CD4-positive, alpha-beta memory T cell (primary cell): Measurements from ENCODE around the gene HAND1. TPM values are rescaled to one million over a fixed set of nuclear protein-coding genes. Genes with fewer than 3 reads are reported as not detected.
A peak's percentile ranks its signal among the peaks of the same experiment; 100 is the strongest.
"Not testable (repeated sequence)": the region's sequence is repeated elsewhere in the genome, so short reads cannot be mapped to it uniquely, and the experiment has no call there.

ENCODE experiments used
- CTCF ChIA-PET: fragments of 350-600 bp; sonication (Branson Sonifier 250); formaldehyde crosslinking; loops from one replicate; lab custom pipeline; 2021; ENCODE audit warnings: inconsistent platforms; ENCODE audit not compliant: partially characterized antibody; lab: Charles Lee
- POLR2A ChIA-PET: fragments of 350-600 bp; sonication (Branson Sonifier 250); formaldehyde crosslinking; loops from one replicate; lab custom pipeline; 2021; ENCODE audit not compliant: partially characterized antibody; lab: Charles Lee
- DNase-seq, 5 donors: peaks; one replicate each; pipeline versions ENCODE4 v3.0.0 to v3.0.0-alpha.2; 2020 to 2022; ENCODE audit warnings: mixed read lengths in 1 of 5
- H3K27ac ChIP-seq: one replicate; pipeline ENCODE4 v1.7.0; 2013; ENCODE audit warnings: low read depth, low read length
- H3K27me3 ChIP-seq: 2 replicates; pipeline ENCODE4 v1.7.0; 2013; ENCODE audit warnings: mild to moderate bottlenecking, low read length, moderate library complexity; ENCODE audit not compliant: insufficient read depth
- H3K36me3 ChIP-seq: 2 replicates; pipeline ENCODE4 v1.7.0; 2013; ENCODE audit warnings: mild to moderate bottlenecking, low read length, moderate library complexity; ENCODE audit not compliant: insufficient read depth
- H3K4me1 ChIP-seq: 2 replicates; pipeline ENCODE4 v1.7.0; 2013; ENCODE audit warnings: mild to moderate bottlenecking, low read length, moderate library complexity; ENCODE audit not compliant: insufficient read depth
- H3K4me3 ChIP-seq, 2 donors: one replicate each; pipeline ENCODE4 v1.7.0; 2013; ENCODE audit warnings: low read length in 2 of 2, mild to moderate bottlenecking in 1 of 2
- H3K9me3 ChIP-seq, 2 donors: one replicate each; pipeline ENCODE4 v1.7.0; 2013; ENCODE audit warnings: low read length in 2 of 2, control low read depth in 1 of 2; ENCODE audit not compliant: control insufficient read depth in 1 of 2
- H3K27ac Mint-ChIP-seq, 7 donors: one replicate each; pipeline ENCODE4 v1.8.0; 2020 to 2021; ENCODE audit warnings: mixed read lengths in 7 of 7, mild to moderate bottlenecking in 6 of 7, inconsistent platforms in 3 of 7, moderate library complexity in 3 of 7
- H3K27me3 Mint-ChIP-seq, 2 donors: one replicate each; pipeline ENCODE4 v1.8.0; 2020 to 2021; ENCODE audit warnings: mixed read lengths in 2 of 2
- H3K36me3 Mint-ChIP-seq, 2 donors: one replicate each; pipeline ENCODE4 v1.8.0; 2020 to 2021; ENCODE audit warnings: mixed read lengths in 2 of 2, inconsistent platforms in 1 of 2, mild to moderate bottlenecking in 1 of 2
- H3K4me1 Mint-ChIP-seq, 4 donors: one replicate each; pipeline ENCODE4 v1.8.0; 2020 to 2021; ENCODE audit warnings: mixed read lengths in 4 of 4, mild to moderate bottlenecking in 1 of 4
- H3K4me3 Mint-ChIP-seq, 8 donors: one replicate each; pipeline ENCODE4 v1.8.0; 2020 to 2021; ENCODE audit warnings: mixed read lengths in 8 of 8, mild to moderate bottlenecking in 7 of 8, moderate library complexity in 6 of 8, inconsistent platforms in 3 of 8
- H3K9me3 Mint-ChIP-seq, 8 donors: one replicate each; pipeline ENCODE4 v1.8.0; 2020 to 2021; ENCODE audit warnings: mixed read lengths in 8 of 8, mild to moderate bottlenecking in 5 of 8, inconsistent platforms in 3 of 8, moderate library complexity in 1 of 8
- intact Hi-C: fragments of 100-400 bp; cut with micrococcal nuclease; formaldehyde crosslinking; loops from one replicate; pipeline ENCODE4 v1.15.1; 2023
- polyA plus RNA-seq, 2 donors: library from polyadenylated mRNA; unstranded; fragments of 300-500 nt; fragmentation: Illumina TruSeq; gene quantifications; one replicate each; pipeline ENCODE4 v1.2.3, GENCODE V29; 2021
- total RNA-seq, 2 experiments: library from RNA; stranded (reverse); gene quantifications; one replicate each; pipeline ENCODE4 v1.2.3, GENCODE V29; 2021

HAND1 gene
- total and polyA plus RNA-seq, 4 experiments from 2014 or later: not detected

DNA sequence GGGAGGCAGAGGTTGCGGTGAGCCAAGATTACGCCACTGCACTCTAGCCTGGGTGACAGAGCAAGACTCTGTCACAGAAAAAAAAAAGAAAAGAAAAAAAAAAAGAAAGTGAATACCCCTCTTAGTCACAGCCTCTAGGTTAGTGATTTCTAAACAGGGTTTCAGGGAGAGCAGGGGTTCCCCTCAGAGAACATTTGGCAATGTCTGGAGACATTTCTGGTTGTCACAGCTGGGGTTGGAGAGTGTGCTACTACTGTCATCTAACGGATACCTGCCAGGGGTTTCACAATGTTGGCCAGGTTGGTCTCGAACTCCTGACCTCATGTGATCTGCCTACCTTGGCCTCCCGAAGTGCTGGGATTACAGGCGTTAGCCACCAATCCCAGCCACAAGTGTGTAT is 37.5 kb upstream of the HAND1 start:
- H3K27me3 Mint-ChIP-seq: peaks cover 26 to 28% of the 10 kb centered on the region in 2 donors
- H3K36me3 Mint-ChIP-seq, CTCF ChIA-PET: not testable (repeated sequence)

DNA sequence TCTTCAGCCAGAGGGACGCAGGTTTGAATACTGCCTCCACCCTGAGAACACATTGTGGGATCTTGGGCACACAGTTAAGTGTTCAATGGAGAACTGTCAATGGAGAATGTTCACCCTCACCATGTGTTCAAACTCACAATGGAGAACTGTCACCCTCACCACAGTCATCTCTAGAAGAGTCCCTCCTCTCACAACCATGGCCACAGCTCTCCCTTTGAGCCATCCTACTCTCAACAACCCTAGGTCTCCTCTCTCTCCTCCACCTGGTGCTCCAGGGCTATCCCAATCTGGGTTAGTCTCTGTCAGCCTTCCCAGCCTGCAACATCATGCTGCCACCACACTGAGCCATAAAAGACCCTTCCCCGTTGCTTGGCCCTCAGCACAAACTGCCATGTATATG is 36.3 kb upstream of the HAND1 start:
- Histone ChIP-seq H3K27me3 (no peaks in the 10 kb centered on the region), H3K4me1 (no peaks in the 10 kb centered on the region), H3K36me3 (no peaks in the 10 kb centered on the region), H3K4me3 (no peak overlapping the region), H3K9me3 (no peaks in the 10 kb centered on the region), H3K27ac (no peak overlapping the region)
- ChIA-PET CTCF (no interaction called here), POLR2A (no interaction called here)
- Mint-ChIP-seq H3K4me3 (no peak overlapping the region), H3K4me1 (peaks cover 0 to 4% (median 1%) of the 10 kb centered on the region in 4 donors), H3K9me3 (no peaks in the 10 kb centered on the region), H3K36me3 (no peaks in the 10 kb centered on the region), H3K27ac (no peak overlapping the region), H3K27me3 (peaks cover 21 to 22% of the 10 kb centered on the region in 2 donors)
- intact Hi-C loops: no loop called here
- no peak for DNase-seq

More for the DNA sequence above, 37.5 kb upstream of the HAND1 start:
- intact Hi-C loops, H3K4me3 Mint-ChIP-seq, H3K4me1 Mint-ChIP-seq, H3K4me3 ChIP-seq, DNase-seq, H3K9me3 Mint-ChIP-seq, H3K36me3 ChIP-seq, H3K27me3 ChIP-seq, H3K9me3 ChIP-seq, POLR2A ChIA-PET, H3K27ac ChIP-seq, H3K4me1 ChIP-seq, H3K27ac Mint-ChIP-seq: not testable (repeated sequence)

DNA sequence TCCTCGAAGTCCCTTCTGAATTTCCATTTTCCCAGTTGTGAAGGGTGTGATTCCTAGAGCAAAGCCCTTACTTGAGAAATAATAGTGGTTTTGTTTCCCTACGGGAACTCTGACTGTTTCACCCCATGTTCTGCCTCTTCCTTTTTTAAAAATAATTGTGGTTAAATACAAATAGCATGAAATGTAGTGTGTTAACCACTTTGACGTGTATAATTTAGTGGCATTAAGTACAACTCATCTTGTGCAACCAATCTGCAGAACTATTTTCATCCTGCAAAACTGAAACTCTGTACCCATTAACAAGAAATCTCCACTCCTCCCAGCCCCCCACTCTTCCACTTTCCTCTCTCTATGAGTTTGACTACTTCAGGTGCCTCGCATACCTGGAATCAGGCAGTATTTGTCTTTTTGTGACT is 35.6 kb upstream of the HAND1 start:
- Histone ChIP-seq H3K27ac (no peak overlapping the region), H3K27me3 (no peaks in the 10 kb centered on the region), H3K36me3 (no peaks in the 10 kb centered on the region), H3K4me1 (no peaks in the 10 kb centered on the region), H3K4me3 (no peak overlapping the region), H3K9me3 (no peaks in the 10 kb centered on the region)
- H3K27me3 Mint-ChIP-seq: peaks cover 18 to 25% of the 10 kb centered on the region in 2 donors
- intact Hi-C loops: no loop called here
- no peak for DNase-seq
- ChIA-PET POLR2A (no interaction called here), CTCF (no interaction called here)
- H3K4me3 Mint-ChIP-seq: no peak overlapping the region
- H3K36me3 Mint-ChIP-seq: no peaks in the 10 kb centered on the region
- H3K4me1 Mint-ChIP-seq: peaks cover 0 to 4% (median 1%) of the 10 kb centered on the region in 4 donors
- H3K9me3 Mint-ChIP-seq: no peaks in the 10 kb centered on the region
- H3K27ac Mint-ChIP-seq: no peak overlapping the region

DNA sequence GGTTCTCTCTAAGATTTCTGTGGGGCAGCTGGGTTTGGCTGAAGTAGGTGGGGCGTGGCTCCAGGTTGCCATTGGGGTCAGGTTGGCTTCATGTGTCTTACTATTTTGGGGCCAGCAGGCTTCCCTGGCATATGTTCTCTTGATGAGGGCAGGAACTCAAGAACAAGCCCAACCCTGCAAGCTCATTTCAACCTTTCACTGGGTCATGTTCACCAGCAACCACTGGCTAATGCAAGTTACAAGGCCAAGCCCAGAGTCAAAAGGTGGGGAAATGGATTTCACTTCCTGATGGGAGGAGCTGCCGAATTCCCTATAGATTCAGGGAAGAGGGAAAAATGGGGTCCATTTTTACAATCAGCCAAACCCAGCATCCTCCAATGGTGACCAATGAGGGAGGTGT is 34.0 kb upstream of the HAND1 start:
- POLR2A ChIA-PET: no interaction called here
- no peak overlapping the region for H3K4me3 Mint-ChIP-seq
- H3K4me1 Mint-ChIP-seq: peaks cover 0 to 4% (median 1%) of the 10 kb centered on the region in 4 donors
- intact Hi-C loops: no loop called here
- no peaks in the 10 kb centered on the region for H3K36me3 Mint-ChIP-seq
- Histone ChIP-seq H3K27me3 (no peaks in the 10 kb centered on the region), H3K27ac (no peak overlapping the region), H3K4me1 (no peaks in the 10 kb centered on the region), H3K9me3 (no peaks in the 10 kb centered on the region), H3K36me3 (no peaks in the 10 kb centered on the region), H3K4me3 (no peak overlapping the region)
- H3K27ac Mint-ChIP-seq: no peak overlapping the region
- CTCF ChIA-PET: interaction anchor here (1.6 to 1.7 kb wide), 2 partner anchors 9 to 12 kb away, joined by 3 to 11 read pairs; no protein-coding TSS in a partner anchor
- peaks cover 16 to 24% of the 10 kb centered on the region in 2 donors for H3K27me3 Mint-ChIP-seq
- no peak for DNase-seq
- H3K9me3 Mint-ChIP-seq: no peaks in the 10 kb centered on the region

DNA sequence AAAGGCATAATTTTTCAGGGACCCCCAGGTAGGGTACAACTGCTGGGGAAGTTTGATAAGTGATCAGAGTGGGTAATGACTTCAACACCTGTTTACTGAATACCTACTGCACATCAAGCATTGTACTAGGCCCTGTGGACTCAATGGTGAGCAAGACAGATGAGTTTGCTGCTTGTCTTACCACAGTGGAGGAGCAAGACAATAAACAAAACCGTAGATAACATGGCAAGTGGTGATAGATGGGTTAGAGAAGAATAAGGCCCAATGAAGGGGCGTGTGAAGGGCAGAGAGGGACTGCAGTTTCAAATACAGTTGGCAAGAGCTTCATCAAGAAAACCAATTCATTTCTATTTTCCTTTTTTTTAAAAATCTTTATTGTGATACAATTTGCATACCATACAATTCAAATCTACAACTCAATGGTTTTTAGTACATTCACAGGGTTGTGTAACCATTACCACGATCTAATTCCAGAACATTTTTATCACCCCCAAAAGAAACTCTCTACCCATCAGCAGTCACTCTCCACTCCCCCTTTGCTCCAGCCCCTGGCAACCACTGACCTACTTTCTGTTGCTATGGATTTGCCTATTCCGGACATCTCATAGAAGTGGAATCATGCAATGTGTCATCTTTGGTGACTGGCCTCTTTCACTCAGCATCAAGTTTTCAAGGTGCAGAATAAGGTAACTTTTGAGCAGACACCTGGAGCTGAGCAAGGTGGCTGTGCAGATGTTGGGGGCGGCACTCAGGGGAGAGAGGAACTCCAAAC is 31.9 kb upstream of the HAND1 start:
- Histone ChIP-seq H3K27me3 (no peaks in the 10 kb centered on the region), H3K27ac (no peak overlapping the region), H3K36me3 (no peaks in the 10 kb centered on the region), H3K9me3 (no peaks in the 10 kb centered on the region), H3K4me3 (no peak overlapping the region), H3K4me1 (no peaks in the 10 kb centered on the region)
- no peak overlapping the region for H3K27ac Mint-ChIP-seq
- intact Hi-C loops: no loop called here
- peaks cover 13 to 21% of the 10 kb centered on the region in 2 donors for H3K27me3 Mint-ChIP-seq
- POLR2A ChIA-PET: no interaction called here
- CTCF ChIA-PET: no interaction called here
- H3K9me3 Mint-ChIP-seq: no peaks in the 10 kb centered on the region
- H3K4me3 Mint-ChIP-seq: no peak overlapping the region
- H3K36me3 Mint-ChIP-seq: no peaks in the 10 kb centered on the region
- no peak for DNase-seq
- peaks cover 0 to 4% (median 1%) of the 10 kb centered on the region in 4 donors for H3K4me1 Mint-ChIP-seq

DNA sequence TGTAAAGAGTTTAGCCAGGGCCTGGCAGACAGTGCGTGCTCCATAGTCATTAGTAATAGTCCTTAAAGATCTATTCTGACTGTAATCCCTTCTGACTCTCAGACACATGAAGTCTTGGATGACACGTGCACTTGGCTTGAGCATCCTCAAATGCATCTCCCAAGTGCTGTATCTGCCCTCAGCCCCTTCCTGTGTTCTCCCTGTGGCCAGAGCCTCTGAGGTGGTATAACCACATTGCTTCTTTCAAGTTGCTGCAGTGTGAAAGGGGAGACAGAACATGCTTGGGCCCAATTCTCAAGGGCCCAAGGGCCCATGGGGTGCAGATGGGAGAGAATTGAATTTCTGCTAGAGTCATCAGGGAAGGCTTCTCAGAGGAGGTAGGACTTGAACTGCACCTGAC is 30.1 kb upstream of the HAND1 start:
- intact Hi-C loops: no loop called here
- Histone ChIP-seq H3K4me3 (no peak overlapping the region), H3K36me3 (no peaks in the 10 kb centered on the region), H3K4me1 (no peaks in the 10 kb centered on the region), H3K9me3 (no peaks in the 10 kb centered on the region), H3K27me3 (no peaks in the 10 kb centered on the region), H3K27ac (no peak overlapping the region)
- H3K36me3 Mint-ChIP-seq: no peaks in the 10 kb centered on the region
- ChIA-PET POLR2A (no interaction called here), CTCF (interaction anchor here (1.8 kb wide), 1 partner anchor 13 kb away, joined by 8 read pairs; no protein-coding TSS in a partner anchor)
- peaks cover 5 to 13% of the 10 kb centered on the region in 2 donors for H3K27me3 Mint-ChIP-seq
- no peak for DNase-seq
- H3K9me3 Mint-ChIP-seq: no peaks in the 10 kb centered on the region
- no peaks in the 10 kb centered on the region for H3K4me1 Mint-ChIP-seq
- H3K4me3 Mint-ChIP-seq: no peak overlapping the region
- H3K27ac Mint-ChIP-seq: no peak overlapping the region

DNA sequence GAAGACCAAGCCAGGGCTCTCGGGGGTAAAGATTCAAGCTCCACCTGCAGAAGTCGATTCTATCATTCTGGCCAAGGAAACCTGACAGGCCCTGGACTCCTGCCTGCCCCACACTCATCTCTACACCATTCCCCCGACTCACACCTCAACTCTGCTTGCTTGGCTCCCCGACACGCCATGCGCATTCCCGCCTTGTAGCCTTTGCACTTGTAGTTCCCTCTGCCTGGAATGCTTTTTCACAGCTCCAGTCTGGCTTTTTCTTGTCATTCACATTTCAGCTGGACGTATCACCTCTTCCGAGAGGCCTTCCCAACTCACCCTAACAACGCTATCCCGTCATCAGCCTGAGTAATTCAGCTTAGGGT is 28.7 kb upstream of the HAND1 start:
- Mint-ChIP-seq H3K9me3 (no peaks in the 10 kb centered on the region), H3K36me3 (no peaks in the 10 kb centered on the region), H3K4me3 (no peak overlapping the region), H3K4me1 (no peaks in the 10 kb centered on the region), H3K27me3 (peaks cover 9 to 13% of the 10 kb centered on the region in 2 donors), H3K27ac (peak overlapping the region in 1 of 7 donors; percentile 30)
- Histone ChIP-seq H3K9me3 (no peaks in the 10 kb centered on the region), H3K4me3 (no peak overlapping the region), H3K4me1 (no peaks in the 10 kb centered on the region), H3K27ac (no peak overlapping the region), H3K36me3 (no peaks in the 10 kb centered on the region), H3K27me3 (no peaks in the 10 kb centered on the region)
- CTCF ChIA-PET: interaction anchor here (1.0 kb wide), 1 partner anchor 13 kb away, joined by 3 read pairs; no protein-coding TSS in a partner anchor
- POLR2A ChIA-PET: no interaction called here
- DNase-seq: no peak
- intact Hi-C loops: no loop called here
